Adrenal gland (tissue), 5 donors: Measurements from ENCODE around the gene MGARP.

Experiments used
- POLR2A ChIP-seq, 2 donors: fragments of 450-650 bp; IDR thresholded peaks; one replicate each; pipeline ENCODE4 v1.6.1; 2017; ENCODE audit warnings: antibody characterized with exemption in 2 of 2, mild to moderate bottlenecking in 2 of 2, moderate library complexity in 1 of 2
- TF ChIP-seq, protein P1 (sequence below), 6 experiments: fragments of 450-650 bp in 4 of 6; fragments of 200-600 bp in 2 of 6; sonication (generic) in 1 of 6; IDR thresholded peaks; 1 replicate in 5 of 6; 2 replicates in 1 of 6; pipeline versions ENCODE4 v1.5.1 to v1.8.0; 2016 to 2021; ENCODE audit warnings: antibody characterized with exemption in 6 of 6, mild to moderate bottlenecking in 2 of 6, moderate library complexity in 1 of 6
- donor health status: DM: no; HTN: no; CAD: no.

DNA sequence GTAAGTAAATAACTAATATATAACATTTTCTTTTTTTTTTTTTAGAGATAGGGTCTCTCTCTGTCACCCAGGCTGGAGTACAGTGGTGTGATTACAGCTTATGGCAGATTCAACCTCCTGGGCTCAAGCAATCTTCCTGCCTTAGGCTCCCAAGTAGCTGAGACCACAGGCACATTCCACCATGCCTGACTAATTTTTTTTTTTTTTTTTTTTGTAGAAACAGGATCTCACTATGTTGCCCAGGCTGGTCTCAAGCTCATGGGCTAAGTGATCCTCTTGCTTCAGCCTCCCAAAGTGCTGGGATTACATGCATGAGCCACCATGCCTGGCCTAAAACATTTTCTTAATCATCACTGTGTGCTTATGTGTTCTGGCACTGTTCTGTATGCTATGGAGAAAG lies 32.8 kb downstream of the MGARP start:
- TF ChIP-seq, protein P1, sequence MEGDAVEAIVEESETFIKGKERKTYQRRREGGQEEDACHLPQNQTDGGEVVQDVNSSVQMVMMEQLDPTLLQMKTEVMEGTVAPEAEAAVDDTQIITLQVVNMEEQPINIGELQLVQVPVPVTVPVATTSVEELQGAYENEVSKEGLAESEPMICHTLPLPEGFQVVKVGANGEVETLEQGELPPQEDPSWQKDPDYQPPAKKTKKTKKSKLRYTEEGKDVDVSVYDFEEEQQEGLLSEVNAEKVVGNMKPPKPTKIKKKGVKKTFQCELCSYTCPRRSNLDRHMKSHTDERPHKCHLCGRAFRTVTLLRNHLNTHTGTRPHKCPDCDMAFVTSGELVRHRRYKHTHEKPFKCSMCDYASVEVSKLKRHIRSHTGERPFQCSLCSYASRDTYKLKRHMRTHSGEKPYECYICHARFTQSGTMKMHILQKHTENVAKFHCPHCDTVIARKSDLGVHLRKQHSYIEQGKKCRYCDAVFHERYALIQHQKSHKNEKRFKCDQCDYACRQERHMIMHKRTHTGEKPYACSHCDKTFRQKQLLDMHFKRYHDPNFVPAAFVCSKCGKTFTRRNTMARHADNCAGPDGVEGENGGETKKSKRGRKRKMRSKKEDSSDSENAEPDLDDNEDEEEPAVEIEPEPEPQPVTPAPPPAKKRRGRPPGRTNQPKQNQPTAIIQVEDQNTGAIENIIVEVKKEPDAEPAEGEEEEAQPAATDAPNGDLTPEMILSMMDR (IDR thresholded peaks at IDR 0.05) = no peak
- TF ChIP-seq POLR2A (IDR thresholded peaks at IDR 0.05) = no peak
